ENCODE results near the gene RPL18A. TPM values are rescaled to one million over a fixed set of nuclear protein-coding genes. Genes with fewer than 3 reads are reported as not detected.

RPL18A gene
- total RNA-seq, 3 donors from 2014 or later (not counting 1 experiment from before 2014, with no cell fraction given) = 1,015 to 1,285 (median 1,208) TPM

DNA sequence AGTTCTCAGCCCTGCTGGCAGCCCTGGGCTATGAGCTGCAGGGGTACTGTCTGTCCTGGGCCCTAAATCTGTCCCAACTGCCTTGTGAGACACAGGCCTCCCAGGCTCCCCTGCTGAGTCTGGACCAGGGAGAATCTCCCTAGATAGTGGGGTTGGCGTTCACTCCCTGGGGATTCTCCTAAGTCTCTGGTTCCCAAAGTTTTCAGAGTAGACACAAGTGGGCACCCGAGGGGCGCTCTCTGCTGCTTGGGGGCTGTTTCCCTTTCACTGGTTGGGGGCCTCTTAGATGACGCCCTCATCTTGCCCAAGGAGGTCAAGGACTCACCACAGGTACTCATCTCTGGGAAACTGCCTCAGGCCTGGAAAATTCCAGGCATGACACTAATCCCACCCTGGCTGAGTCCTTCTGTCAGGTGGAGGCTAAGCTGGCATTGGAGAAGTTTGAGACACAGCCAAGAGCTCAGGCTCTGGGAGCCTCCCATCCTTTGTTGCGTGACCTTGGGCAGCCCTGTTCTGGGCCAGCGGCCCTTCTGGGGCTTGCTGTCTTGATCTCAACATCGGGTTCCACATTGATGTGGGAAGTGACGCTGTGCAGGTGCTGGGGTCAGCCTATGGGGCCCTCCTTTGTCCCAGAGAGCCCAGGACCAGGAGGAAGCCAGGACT lies 3.9 kb downstream of the RPL18A start:
- Histone ChIP-seq H3K27me3 (ENCODE audit: control insufficient read depth, insufficient read depth, low read length) (no peaks in the 10 kb centered on the region), H3K4me1 (ENCODE audit: control insufficient read depth, insufficient read depth, low read length) (peaks cover 29% of the 10 kb centered on the region), H3K4me3 (ENCODE audit: low read length) (no peak overlapping the region), H3K9me3 (ENCODE audit: control insufficient read depth, insufficient read depth, low read length) (no peaks in the 10 kb centered on the region), H3K36me3 (ENCODE audit: control insufficient read depth, insufficient read depth, low read length) (peaks cover 36% of the 10 kb centered on the region), H3K27ac (ENCODE audit: low read length) (no peak overlapping the region)
- intact Hi-C loops (cut with micrococcal nuclease) = no loop called here
- Mint-ChIP-seq H3K9me3 (no peaks in the 10 kb centered on the region), H3K4me3 (peak overlapping the region; percentile 31), H3K27ac (no peak overlapping the region), H3K36me3 (no peaks in the 10 kb centered on the region), H3K27me3 (ENCODE audit: low read depth in 2 of 2) (no peaks in the 10 kb centered on the region), H3K4me1 (peaks cover 26 to 27% of the 10 kb centered on the region in 2 donors)
- TF ChIP-seq, protein P1, sequence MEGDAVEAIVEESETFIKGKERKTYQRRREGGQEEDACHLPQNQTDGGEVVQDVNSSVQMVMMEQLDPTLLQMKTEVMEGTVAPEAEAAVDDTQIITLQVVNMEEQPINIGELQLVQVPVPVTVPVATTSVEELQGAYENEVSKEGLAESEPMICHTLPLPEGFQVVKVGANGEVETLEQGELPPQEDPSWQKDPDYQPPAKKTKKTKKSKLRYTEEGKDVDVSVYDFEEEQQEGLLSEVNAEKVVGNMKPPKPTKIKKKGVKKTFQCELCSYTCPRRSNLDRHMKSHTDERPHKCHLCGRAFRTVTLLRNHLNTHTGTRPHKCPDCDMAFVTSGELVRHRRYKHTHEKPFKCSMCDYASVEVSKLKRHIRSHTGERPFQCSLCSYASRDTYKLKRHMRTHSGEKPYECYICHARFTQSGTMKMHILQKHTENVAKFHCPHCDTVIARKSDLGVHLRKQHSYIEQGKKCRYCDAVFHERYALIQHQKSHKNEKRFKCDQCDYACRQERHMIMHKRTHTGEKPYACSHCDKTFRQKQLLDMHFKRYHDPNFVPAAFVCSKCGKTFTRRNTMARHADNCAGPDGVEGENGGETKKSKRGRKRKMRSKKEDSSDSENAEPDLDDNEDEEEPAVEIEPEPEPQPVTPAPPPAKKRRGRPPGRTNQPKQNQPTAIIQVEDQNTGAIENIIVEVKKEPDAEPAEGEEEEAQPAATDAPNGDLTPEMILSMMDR (IDR thresholded peaks at IDR 0.05) = no peak
- WGBS (ENCODE audit: insufficient coverage) = 90% methylated on average over 8 of the region's 8 CpGs
- ATAC-seq = no peak
- DNase-seq = no peak

DNA sequence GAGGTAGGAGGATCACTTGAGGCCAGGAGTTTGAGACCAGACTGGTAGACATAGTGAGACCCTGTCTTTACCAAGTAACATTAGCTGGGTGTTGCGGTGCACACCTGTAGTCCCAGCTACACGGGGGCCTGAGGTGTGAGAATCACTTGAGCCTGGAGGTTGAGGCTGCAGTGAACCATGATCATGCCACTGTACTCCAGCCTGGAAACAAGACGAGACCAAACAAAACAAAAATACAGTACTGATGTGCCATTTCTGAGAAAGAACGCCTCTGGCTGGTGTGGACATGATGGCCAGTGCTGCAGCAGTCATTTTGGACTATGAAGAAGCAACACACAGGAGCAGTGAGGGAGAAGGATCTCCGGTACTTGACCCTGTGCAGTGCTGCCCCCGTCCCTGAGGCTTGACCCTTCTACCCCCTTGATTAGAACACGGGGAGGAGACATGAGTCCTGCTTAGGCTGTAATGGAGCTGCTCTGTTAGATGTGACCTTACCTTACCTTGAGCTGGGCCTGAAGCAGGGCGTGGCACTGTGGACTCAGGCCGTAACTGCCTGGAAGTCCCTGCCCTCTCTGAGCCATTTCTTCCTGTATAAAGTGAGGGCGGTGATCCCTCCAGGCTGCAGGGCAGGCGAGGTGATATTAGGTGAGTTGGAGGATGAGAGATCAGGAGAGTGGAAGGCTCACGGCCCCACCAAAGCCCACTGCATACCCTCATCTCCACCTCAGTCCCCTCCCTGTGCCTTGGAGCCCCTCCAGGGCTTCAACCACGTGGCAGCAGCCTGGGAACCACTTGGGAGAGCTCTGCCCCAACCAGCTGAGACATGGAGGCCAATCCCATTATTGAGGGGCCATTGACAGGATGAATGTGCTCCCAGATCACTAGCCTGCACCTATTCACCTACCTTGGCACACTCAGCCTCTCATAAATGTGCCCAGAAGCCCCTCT lies 5.9 kb downstream of the RPL18A start:
- Histone ChIP-seq H3K9me3 (ENCODE audit: control insufficient read depth, insufficient read depth, low read length) (no peaks in the 10 kb centered on the region), H3K4me3 (ENCODE audit: low read length) (no peak overlapping the region), H3K4me1 (ENCODE audit: control insufficient read depth, insufficient read depth, low read length) (peaks cover 18% of the 10 kb centered on the region), H3K36me3 (ENCODE audit: control insufficient read depth, insufficient read depth, low read length) (peaks cover 36% of the 10 kb centered on the region), H3K27ac (ENCODE audit: low read length) (no peak overlapping the region), H3K27me3 (ENCODE audit: control insufficient read depth, insufficient read depth, low read length) (no peaks in the 10 kb centered on the region)
- DNase-seq (peak in 1 of 2 donors; percentile 10), ATAC-seq (no peak)
- intact Hi-C loops (cut with micrococcal nuclease) = no loop called here
- Mint-ChIP-seq H3K27ac (peak overlapping the region; percentile 23 to 60), H3K9me3 (no peaks in the 10 kb centered on the region), H3K4me1 (peaks cover 8 to 11% of the 10 kb centered on the region in 2 donors), H3K27me3 (ENCODE audit: low read depth in 2 of 2) (peaks cover 1 to 5% of the 10 kb centered on the region in 2 donors), H3K36me3 (no peaks in the 10 kb centered on the region), H3K4me3 (no peak overlapping the region)
- TF ChIP-seq, protein P1 (IDR thresholded peaks at IDR 0.05) = no peak
- 83% methylated on average over 11 of the region's 13 CpGs for WGBS (ENCODE audit: insufficient coverage)

DNA sequence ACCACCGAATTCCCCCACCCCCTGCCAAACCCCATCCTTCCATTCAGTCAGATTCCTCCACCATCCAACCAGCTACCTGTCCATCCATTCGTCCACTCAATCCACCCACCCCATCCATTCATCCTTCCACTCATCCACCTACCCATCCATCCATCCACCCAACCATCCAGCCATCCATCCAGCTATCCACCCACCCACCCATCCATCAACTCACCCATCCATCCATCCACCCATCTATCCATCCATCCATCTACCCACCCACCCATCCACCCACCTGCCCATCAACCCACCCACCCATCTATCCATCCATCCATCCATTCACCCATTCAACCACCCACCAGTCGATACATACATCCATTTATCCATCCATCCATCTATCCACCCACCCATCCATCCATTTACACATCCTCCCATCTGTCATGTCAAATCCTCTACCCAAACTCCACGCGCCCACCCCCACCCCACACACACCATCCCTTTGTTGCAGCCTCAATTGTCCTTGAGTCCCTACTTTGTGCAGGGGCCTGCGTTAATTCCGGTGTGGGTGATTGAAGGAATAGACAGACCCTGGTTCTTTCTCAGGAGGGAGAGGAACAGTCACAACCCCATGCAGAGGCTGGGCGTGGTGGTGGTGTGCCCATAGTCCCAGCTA lies 6.7 kb downstream of the RPL18A start:
- ATAC-seq (no peak), DNase-seq (no peak)
- H3K4me1 Mint-ChIP-seq = peaks cover under 1 to 3% of the 10 kb centered on the region in 2 donors
- intact Hi-C loops (cut with micrococcal nuclease) = no loop called here
- H3K36me3 ChIP-seq (ENCODE audit: control insufficient read depth, insufficient read depth, low read length) = peaks cover 33% of the 10 kb centered on the region
- H3K27me3 ChIP-seq (ENCODE audit: control insufficient read depth, insufficient read depth, low read length) = no peaks in the 10 kb centered on the region
- H3K4me3 Mint-ChIP-seq = no peak overlapping the region
- H3K4me3 ChIP-seq (ENCODE audit: low read length) = no peak overlapping the region
- peak overlapping the region in 1 of 2 donors; percentile 20 for H3K27ac Mint-ChIP-seq
- peaks cover 10% of the 10 kb centered on the region for H3K4me1 ChIP-seq (ENCODE audit: control insufficient read depth, insufficient read depth, low read length)
- peaks cover 6 to 9% of the 10 kb centered on the region in 2 donors for H3K27me3 Mint-ChIP-seq (ENCODE audit: low read depth in 2 of 2)
- no peaks in the 10 kb centered on the region for H3K9me3 ChIP-seq (ENCODE audit: control insufficient read depth, insufficient read depth, low read length)
- no peaks in the 10 kb centered on the region for H3K36me3 Mint-ChIP-seq
- H3K9me3 Mint-ChIP-seq = no peaks in the 10 kb centered on the region
- WGBS (ENCODE audit: insufficient coverage) = 95% methylated on average over 8 of the region's 8 CpGs
- H3K27ac ChIP-seq (ENCODE audit: low read length) = no peak overlapping the region
- TF ChIP-seq, protein P1 (IDR thresholded peaks at IDR 0.05) = no peak

Data from natural killer cell (primary cell).